CD4-positive, alpha-beta T cell (primary cell): ENCODE results near the gene C8B. TPM values are rescaled to one million over a fixed set of nuclear protein-coding genes. Genes with fewer than 3 reads are reported as not detected.
A peak's percentile ranks its signal among the peaks of the same experiment; 100 is the strongest.

ENCODE experiments used
- ATAC-seq: fragments of 200-7000 bp; cut with Tn5 transposase; one replicate; pipeline ENCODE4 v1.10.0; 2022; ENCODE audit warnings: mild to moderate bottlenecking; ENCODE audit not compliant: poor library complexity
- CTCF ChIA-PET: fragments of 350-600 bp; sonication (Branson Sonifier 250); formaldehyde crosslinking; loops from one replicate; lab custom pipeline; 2021; ENCODE audit warnings: antibody characterized with exemption, inconsistent platforms; lab: Charles Lee
- POLR2A ChIA-PET: fragments of 350-600 bp; sonication (Branson Sonifier 250); formaldehyde crosslinking; loops from one replicate; lab custom pipeline; 2021; ENCODE audit warnings: antibody characterized with exemption, inconsistent platforms; lab: Charles Lee
- DNase-seq, 14 experiments: peaks; one replicate each; pipeline ENCODE4 v3.0.0-alpha.2; 2013 to 2020; ENCODE audit warnings: mixed read lengths in 2 of 14
- H3K27ac ChIP-seq, 2 donors: one replicate each; pipeline versions ENCODE4 v1.5.1 to v1.7.0; 2013; ENCODE audit warnings: low read length in 2 of 2, low read depth in 1 of 2, mild to moderate bottlenecking in 1 of 2
- H3K27me3 ChIP-seq, 2 experiments: 1 replicate in 1 of 2; 2 replicates in 1 of 2; pipeline versions ENCODE4 v1.6.1 to v1.7.0; 2013; ENCODE audit warnings: low read length in 2 of 2, control low read depth in 1 of 2, mild to moderate bottlenecking in 1 of 2, moderate library complexity in 1 of 2; ENCODE audit not compliant: insufficient read depth in 2 of 2, control insufficient read depth in 1 of 2
- H3K36me3 ChIP-seq: one replicate; pipeline ENCODE4 v1.6.1; 2013; ENCODE audit warnings: low read length, control low read depth; ENCODE audit not compliant: insufficient read depth
- H3K4me1 ChIP-seq: one replicate; pipeline ENCODE4 v1.6.1; 2013; ENCODE audit warnings: low read length, control low read depth; ENCODE audit not compliant: insufficient read depth
- H3K4me3 ChIP-seq: one replicate; pipeline ENCODE4 v1.5.1; 2013; ENCODE audit warnings: mild to moderate bottlenecking, low read length, moderate library complexity
- H3K9me3 ChIP-seq, 2 experiments: 1 replicate in 1 of 2; 2 replicates in 1 of 2; pipeline versions ENCODE4 v1.6.1 to v1.7.0; 2013; ENCODE audit warnings: low read length in 2 of 2, mild to moderate bottlenecking in 2 of 2, control low read depth in 1 of 2, moderate library complexity in 1 of 2; ENCODE audit not compliant: control insufficient read depth in 1 of 2, insufficient read depth in 1 of 2
- H3K27ac Mint-ChIP-seq: one replicate; pipeline ENCODE4 v1.8.0; 2020; ENCODE audit warnings: mixed read lengths
- H3K27me3 Mint-ChIP-seq: one replicate; pipeline ENCODE4 v1.8.0; 2021; ENCODE audit warnings: mixed read lengths
- H3K36me3 Mint-ChIP-seq: one replicate; pipeline ENCODE4 v1.8.0; 2021; ENCODE audit warnings: low read depth, mixed read lengths
- H3K4me1 Mint-ChIP-seq: one replicate; pipeline ENCODE4 v1.8.0; 2021; ENCODE audit warnings: low read depth, mixed read lengths
- H3K4me3 Mint-ChIP-seq: one replicate; pipeline ENCODE4 v1.8.0; 2020; ENCODE audit warnings: mild to moderate bottlenecking, mixed read lengths
- H3K9me3 Mint-ChIP-seq: one replicate; pipeline ENCODE4 v1.8.0; 2020; ENCODE audit warnings: mixed read lengths
- intact Hi-C, 2 experiments: fragments of 100-400 bp; cut with DNase I in 1 of 2; cut with micrococcal nuclease in 1 of 2; formaldehyde crosslinking; loops; one replicate each; pipeline versions ENCODE4 v1.15.1 to v1.9.0; 2023 to 2025; cut with DNase I, micrococcal nuclease
- total RNA-seq, 174 experiments: library from RNA in 2 of 174; stranded (reverse) in 2 of 174; gene quantifications; one replicate each; pipeline ENCODE4 v1.2.3 and lab custom pipeline; 2021 to 2026
- TF ChIP-seq, protein P1 (sequence below): fragments of 200-600 bp; IDR thresholded peaks from one replicate; pipeline ENCODE4 v1.8.0; 2022; ENCODE audit warnings: antibody characterized with exemption, mild to moderate bottlenecking

Gene C8B
- total RNA-seq, 2 experiments from 2014 or later, result not detected

GRCh38 chr1:56908619-56909221 is 57.1 kb downstream of the C8B start:
- H3K27ac Mint-ChIP-seq, result no peak overlapping the region
- ChIA-PET POLR2A (no interaction called here), CTCF (no interaction called here)
- Histone ChIP-seq H3K4me3 (no peak overlapping the region), H3K27me3 (no peaks in the 10 kb centered on the region), H3K9me3 (no peaks in the 10 kb centered on the region), H3K4me1 (no peaks in the 10 kb centered on the region), H3K36me3 (no peaks in the 10 kb centered on the region), H3K27ac (no peak overlapping the region)
- H3K27me3 Mint-ChIP-seq, result no peaks in the 10 kb centered on the region
- H3K36me3 Mint-ChIP-seq, result no peaks in the 10 kb centered on the region
- TF ChIP-seq, protein P1, sequence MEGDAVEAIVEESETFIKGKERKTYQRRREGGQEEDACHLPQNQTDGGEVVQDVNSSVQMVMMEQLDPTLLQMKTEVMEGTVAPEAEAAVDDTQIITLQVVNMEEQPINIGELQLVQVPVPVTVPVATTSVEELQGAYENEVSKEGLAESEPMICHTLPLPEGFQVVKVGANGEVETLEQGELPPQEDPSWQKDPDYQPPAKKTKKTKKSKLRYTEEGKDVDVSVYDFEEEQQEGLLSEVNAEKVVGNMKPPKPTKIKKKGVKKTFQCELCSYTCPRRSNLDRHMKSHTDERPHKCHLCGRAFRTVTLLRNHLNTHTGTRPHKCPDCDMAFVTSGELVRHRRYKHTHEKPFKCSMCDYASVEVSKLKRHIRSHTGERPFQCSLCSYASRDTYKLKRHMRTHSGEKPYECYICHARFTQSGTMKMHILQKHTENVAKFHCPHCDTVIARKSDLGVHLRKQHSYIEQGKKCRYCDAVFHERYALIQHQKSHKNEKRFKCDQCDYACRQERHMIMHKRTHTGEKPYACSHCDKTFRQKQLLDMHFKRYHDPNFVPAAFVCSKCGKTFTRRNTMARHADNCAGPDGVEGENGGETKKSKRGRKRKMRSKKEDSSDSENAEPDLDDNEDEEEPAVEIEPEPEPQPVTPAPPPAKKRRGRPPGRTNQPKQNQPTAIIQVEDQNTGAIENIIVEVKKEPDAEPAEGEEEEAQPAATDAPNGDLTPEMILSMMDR, result no peak
- intact Hi-C loops, result no loop called here
- ATAC-seq (no peak), DNase-seq (peak in 1 of 14 experiments; percentile 8)
- no peak overlapping the region for H3K4me3 Mint-ChIP-seq
- no peaks in the 10 kb centered on the region for H3K9me3 Mint-ChIP-seq
- H3K4me1 Mint-ChIP-seq, result no peaks in the 10 kb centered on the region

DNA sequence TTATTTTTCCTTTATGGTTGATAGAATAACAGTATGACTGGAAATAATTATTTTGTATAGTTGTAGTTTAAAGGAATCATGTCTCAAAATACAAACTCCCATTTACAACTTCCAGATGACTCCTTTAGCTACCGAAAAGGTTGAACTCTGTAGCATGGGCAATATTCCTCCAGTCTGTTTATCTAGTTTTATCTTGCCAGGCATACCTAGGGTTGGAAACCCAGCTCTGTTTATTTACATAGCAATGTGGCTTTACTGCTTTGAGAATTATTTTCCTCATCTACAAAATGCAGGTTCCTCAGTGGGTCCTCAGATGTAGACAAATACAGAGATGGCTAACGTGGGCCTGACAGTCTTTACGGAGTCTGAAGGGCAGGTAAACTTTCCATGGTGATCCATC is 60.1 kb downstream of the C8B start:
- ChIA-PET POLR2A (no interaction called here), CTCF (no interaction called here)
- H3K4me3 ChIP-seq, result no peak overlapping the region
- no peaks in the 10 kb centered on the region for H3K27me3 Mint-ChIP-seq
- H3K9me3 ChIP-seq, result no peaks in the 10 kb centered on the region
- no peaks in the 10 kb centered on the region for H3K36me3 ChIP-seq
- peaks cover 0 to 2% of the 10 kb centered on the region in 2 experiments for H3K27me3 ChIP-seq
- intact Hi-C loops, result no loop called here
- TF ChIP-seq, protein P1, result no peak
- no peaks in the 10 kb centered on the region for H3K4me1 Mint-ChIP-seq
- H3K4me1 ChIP-seq, result no peaks in the 10 kb centered on the region
- ATAC-seq, result no peak
- no peak for DNase-seq
- no peaks in the 10 kb centered on the region for H3K36me3 Mint-ChIP-seq
- no peak overlapping the region for H3K27ac Mint-ChIP-seq
- no peaks in the 10 kb centered on the region for H3K9me3 Mint-ChIP-seq
- H3K4me3 Mint-ChIP-seq, result no peak overlapping the region
- no peak overlapping the region for H3K27ac ChIP-seq

- Mint-ChIP-seq H3K27me3 (no peaks in the 10 kb centered on the region), H3K4me3 (no peak overlapping the region), H3K36me3 (no peaks in the 10 kb centered on the region), H3K27ac (no peak overlapping the region), H3K9me3 (no peaks in the 10 kb centered on the region), H3K4me1 (no peaks in the 10 kb centered on the region)
- H3K9me3 ChIP-seq, result no peaks in the 10 kb centered on the region
- ATAC-seq (no peak), DNase-seq (no peak)
- H3K4me3 ChIP-seq, result no peak overlapping the region
- H3K27ac ChIP-seq, result no peak overlapping the region
- ChIA-PET POLR2A (no interaction called here), CTCF (no interaction called here)
- TF ChIP-seq, protein P1, result no peak
- intact Hi-C loops, result no loop called here
- no peaks in the 10 kb centered on the region for H3K4me1 ChIP-seq
- peaks cover 0 to 2% of the 10 kb centered on the region in 2 experiments for H3K27me3 ChIP-seq
- no peaks in the 10 kb centered on the region for H3K36me3 ChIP-seq
Observed at GRCh38 chr1:56904663-56905397, 61.0 kb downstream of the C8B start.
